ENCODE results near the gene FEZF2.

Gene FEZF2

DNA sequence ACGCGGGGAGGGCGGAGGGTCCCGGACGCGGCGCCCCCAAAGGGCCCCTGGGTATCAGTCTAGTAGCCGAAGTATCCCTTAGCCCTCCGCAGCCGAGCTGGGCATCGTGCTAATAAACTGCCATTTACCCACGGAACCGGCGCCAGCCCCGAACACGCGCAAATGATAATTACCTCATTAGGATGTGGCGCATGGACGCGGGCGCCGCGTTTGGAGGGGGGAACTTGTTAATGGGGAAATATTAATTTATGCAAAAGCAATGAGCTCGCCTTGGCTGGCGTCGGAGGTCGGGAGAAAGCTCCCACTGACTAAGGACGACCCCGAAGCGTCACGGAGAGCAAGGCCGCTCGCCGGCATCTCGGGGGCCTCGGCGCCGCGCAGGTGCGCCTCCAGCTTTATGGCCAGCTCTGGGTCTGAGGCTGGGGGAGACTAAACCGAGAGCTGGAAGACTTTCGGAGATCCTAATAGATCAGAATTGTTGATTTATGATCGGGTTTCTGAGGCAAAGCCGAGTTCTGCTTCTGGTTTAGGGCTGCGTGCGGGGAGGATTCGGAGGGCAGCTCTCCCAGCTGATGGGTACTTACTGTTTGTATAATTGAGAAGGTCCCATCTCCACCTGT, 474 bp upstream of the FEZF2 start:
- DNase-seq (ENCODE audit: low read depth in 1 of 2, low spot score in 1 of 2): no peak

DNA sequence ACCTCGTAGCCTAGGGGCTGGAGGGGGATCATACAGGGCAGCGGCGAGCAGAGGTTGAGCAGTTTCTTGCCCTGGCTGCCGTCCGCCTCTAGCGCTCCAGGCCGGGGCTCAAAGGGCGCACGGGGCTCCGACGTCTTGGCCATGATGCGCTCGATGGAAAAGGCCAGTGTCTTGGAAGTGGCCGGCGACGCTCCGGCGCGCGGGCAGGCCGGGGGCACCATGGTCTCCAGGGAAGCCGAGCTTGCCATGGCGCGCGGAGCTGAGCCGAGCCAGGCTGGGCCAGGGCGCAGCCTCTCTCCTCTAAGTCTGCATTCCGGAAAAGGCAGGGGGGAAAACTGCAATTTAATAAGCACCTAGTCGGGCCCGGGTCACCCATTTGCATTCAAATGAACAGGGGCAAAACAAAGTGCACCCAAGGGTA, 719 bp downstream of the FEZF2 start:
- no peak for DNase-seq (ENCODE audit: low read depth in 1 of 2, low spot score in 1 of 2)

DNA sequence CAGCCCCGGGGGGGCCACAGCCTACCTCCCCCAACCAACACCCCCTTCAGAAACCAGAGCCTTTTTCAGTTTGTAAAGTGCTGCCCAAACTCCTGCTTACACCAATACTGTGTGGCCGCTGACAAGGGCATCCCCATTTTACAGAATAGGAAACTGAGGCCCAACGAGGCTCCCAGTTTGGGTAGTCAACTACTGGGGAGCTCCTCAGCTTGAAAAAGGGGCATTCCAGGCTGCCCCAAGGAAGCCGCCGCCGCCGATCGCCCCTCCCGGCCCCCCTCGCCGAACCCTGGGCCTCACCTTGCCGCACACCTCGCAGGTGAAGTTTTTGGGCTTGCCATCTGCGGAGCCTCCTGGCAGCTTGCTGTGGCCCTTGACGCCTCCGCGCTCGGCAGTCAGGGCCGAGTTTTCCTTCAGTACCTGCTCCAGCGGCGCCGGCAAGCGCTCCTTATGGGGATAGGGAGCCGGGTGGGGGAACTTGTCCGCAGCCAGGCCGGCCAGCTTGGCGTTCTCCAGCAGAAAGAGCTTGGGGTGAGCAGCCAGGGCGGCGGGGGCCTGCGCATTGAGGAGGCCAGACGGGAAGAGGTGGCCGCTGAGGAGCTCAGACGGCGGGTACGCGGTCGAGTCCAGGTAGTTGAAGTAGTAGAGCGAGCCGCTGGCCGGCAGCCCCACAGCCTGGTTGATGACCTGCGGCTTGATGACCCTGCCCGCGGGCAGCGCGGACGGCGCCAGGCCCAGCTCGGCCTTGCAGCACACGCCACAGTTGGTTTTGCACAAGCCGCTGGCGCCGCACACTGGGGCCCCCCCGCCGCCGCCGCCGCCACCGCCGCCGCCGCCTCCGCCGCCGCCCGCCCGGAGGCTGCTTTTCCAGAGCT, 1.4 kb downstream of the FEZF2 start:
- no peak for DNase-seq (ENCODE audit: low read depth in 1 of 2, low spot score in 1 of 2)

- no peak for DNase-seq (ENCODE audit: low read depth in 1 of 2, low spot score in 1 of 2)
Measured at GRCh38 chr3:62370858-62371719, 2.3 kb downstream of the FEZF2 start.

GRCh38 chr3:62370112-62370857, 3.1 kb downstream of the FEZF2 start:
- no peak for DNase-seq (ENCODE audit: low read depth in 1 of 2, low spot score in 1 of 2)

GRCh38 chr3:62369476-62369743, 3.9 kb downstream of the FEZF2 start:
- DNase-seq (ENCODE audit: low read depth in 1 of 2, low spot score in 1 of 2): no peak

DNA sequence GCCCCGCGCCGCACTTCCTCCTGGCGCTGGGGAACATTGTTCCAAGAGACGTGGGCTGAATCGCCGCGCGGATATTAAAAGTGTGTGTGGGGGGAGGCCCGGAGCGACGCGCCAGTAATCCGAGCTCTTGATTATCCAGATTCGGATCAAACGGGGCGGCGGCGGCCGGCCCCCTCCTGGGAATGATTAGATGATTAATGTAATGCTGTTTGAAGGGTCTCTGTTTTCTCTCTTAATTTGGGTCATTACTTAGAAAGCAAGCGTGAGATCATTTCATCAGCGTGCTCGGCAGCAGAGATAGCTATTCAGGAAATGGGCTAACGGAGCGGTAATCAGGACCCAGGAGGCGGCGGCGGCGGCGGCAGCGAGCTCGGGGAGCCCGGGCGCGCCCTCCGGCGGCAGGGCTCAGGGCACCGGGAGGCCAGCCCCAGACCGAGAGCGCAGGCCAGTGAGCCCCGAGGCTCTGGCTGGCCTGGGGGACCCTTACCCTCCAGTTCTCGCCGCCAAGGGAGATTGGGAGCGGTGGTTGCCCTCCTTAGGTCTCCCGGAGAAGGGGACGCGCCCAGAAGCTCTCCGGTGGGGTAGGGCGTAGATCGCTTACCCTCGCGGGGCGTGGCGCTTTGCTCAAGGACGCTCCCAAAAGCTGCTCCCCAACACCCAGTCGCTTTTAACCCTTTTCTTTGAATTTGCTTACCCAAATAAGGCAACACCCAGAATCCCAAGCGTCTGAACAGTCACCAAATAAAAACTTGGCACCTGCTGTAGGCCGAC, 4.5 kb downstream of the FEZF2 start:
- DNase-seq (ENCODE audit: low read depth in 1 of 2, low spot score in 1 of 2): no peak

DNA sequence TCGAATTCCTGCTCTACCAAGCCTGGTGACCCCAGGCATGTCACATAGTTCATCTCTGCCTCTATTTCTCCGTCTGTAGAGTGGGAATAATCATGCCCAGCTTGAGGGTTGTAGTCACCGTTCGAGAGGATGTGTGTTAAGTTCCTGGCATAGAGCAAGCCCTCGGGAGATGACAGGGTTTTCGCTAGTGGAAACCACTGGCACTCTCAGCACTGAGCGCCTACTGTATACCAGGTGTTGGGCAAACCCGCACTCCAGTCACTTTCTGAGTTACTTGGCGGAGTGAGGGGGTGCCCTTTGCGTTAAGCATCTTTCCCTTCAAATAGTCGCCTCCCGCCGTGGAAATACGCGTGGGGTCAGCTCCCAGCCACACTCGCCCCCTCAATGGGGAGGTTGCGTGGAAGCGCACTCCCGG, 5.1 kb downstream of the FEZF2 start:
- DNase-seq (ENCODE audit: low read depth in 1 of 2, low spot score in 1 of 2): no peak

DNA sequence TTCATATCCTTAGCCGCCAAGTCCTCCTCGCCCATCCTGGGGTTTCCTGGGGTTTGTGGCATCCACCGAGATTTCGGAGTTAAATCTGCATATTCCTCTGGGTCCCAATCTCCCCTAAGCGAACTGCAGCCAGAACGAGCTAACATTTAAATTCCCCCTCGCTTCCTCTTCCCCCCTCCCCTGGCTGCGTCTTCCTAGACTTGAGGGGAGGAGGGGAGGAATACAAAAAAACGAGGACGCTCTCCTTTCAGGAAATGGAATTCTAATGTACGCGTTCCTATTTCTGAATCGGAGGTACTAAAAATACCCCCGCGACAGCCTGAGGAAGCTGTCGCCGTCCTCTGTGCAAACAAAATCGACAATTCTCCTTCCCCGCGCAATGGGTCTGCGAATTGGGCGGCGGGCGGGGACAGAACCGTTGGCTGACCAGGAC, 5.6 kb downstream of the FEZF2 start:
- no peak for DNase-seq (ENCODE audit: low read depth in 1 of 2, low spot score in 1 of 2)

GRCh38 chr3:62366126-62366484, 7.2 kb downstream of the FEZF2 start:
- no peak for DNase-seq (ENCODE audit: low read depth in 1 of 2, low spot score in 1 of 2)

DNA sequence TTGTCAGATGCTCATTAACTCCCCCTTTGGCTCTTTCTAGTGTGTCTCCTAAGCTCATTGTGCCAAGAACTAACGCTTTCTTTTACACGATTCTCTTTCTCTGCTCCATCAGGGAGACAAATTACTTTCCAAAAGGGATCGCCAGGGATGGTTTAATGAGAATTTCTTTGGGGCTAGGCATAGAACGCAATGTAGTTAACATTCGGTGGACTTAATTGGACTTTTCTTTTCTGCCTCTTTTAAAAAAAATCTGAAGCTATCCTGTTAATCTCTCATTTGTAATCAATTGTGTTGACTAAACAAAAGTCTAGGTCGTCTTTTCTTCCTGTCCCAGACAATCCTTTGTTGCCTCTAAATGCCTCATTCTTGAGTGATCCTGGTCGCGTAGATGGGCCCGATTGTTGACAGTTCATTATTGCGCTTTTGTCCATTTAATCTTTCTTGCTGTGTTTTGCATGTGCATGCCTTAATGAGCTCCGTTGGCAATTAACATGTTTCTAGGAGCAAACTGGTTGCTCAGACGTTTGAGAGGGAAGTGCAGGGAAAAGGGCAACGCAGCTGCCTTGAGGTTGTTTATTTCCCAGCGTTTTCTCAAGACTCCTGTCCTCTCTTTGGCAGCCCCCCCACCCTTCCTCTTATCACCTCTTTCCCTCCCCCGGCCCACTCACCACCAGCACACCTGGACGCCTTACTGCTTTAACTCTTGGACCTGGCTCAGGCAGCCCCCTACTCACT, 7.8 kb downstream of the FEZF2 start:
- DNase-seq (ENCODE audit: low read depth in 1 of 2, low spot score in 1 of 2): no peak

- DNase-seq (ENCODE audit: low read depth in 1 of 2, low spot score in 1 of 2): no peak
Measured at GRCh38 chr3:62364191-62364590, 9.2 kb downstream of the FEZF2 start.

DNA sequence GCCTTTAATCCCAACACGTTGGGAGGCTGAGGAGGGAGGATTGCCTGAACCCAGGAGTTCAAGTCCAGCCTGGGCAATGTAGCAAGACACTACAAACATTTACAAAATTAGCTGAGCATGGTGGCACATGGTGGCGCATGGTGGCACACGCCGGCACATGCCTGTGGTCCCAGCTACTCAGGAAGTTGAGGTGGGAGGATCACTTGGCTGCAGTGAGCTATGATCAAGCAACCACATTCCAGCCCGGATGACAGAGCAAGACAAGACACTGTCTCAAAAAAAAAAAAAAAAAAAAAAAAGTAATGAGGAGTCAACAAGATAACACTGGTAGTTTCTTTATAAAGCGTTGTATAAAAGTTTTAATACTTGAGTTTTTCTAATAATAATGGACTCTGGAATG, 10.1 kb downstream of the FEZF2 start:
- no peak for DNase-seq (ENCODE audit: low read depth in 1 of 2, low spot score in 1 of 2)

GRCh38 chr3:62361824-62362223, 11.5 kb downstream of the FEZF2 start:
- no peak for DNase-seq (ENCODE audit: low read depth in 1 of 2, low spot score in 1 of 2)

- DNase-seq (ENCODE audit: low read depth in 1 of 2, low spot score in 1 of 2): no peak
Measured at GRCh38 chr3:62361261-62361660, 12.1 kb downstream of the FEZF2 start.

- no peak for DNase-seq (ENCODE audit: low read depth in 1 of 2, low spot score in 1 of 2)
Measured at GRCh38 chr3:62359531-62359930, 13.8 kb downstream of the FEZF2 start.

DNA sequence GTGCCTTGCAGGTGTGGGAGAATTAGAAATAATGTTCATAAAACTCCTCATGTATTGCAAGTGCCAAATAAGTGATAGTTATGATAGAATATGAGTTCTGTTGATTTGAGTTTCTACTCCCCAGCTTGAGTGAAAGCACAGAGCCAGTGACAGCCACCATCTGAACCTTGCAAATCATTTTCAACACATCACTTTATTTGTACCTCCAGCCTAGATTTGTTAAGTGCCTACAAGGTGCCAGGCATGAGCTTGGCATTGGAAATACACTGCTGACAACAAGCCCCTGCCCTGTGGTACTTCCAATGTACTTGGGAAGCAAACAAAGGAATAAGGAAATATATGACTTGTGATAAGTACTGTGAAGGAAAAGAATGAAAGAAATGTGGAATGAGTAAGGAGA, 17.0 kb downstream of the FEZF2 start:
- no peak for DNase-seq (ENCODE audit: low read depth in 1 of 2, low spot score in 1 of 2)

GRCh38 chr3:62355703-62356102, 17.6 kb downstream of the FEZF2 start:
- DNase-seq (ENCODE audit: low read depth in 1 of 2, low spot score in 1 of 2): no peak

DNA sequence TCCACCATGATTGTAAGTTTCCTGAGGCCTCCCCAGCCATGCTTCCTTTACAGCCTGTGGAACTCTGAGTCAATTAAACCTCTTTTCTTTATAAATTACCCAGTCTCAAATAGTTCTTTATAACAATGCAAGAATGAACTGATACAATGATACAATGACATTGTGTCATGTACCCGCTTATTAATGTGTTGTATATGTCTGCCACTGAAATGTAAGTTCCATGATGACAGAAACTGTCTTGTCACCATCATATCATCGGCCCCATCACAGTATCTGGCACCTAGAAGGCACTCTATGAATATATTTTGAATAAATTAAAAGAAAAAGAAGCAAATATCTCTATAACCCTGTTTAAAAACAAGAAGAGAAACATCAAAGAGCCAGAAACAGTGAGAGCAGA, 29.6 kb downstream of the FEZF2 start:
- DNase-seq (ENCODE audit: low read depth in 1 of 2, low spot score in 1 of 2): no peak

DNA sequence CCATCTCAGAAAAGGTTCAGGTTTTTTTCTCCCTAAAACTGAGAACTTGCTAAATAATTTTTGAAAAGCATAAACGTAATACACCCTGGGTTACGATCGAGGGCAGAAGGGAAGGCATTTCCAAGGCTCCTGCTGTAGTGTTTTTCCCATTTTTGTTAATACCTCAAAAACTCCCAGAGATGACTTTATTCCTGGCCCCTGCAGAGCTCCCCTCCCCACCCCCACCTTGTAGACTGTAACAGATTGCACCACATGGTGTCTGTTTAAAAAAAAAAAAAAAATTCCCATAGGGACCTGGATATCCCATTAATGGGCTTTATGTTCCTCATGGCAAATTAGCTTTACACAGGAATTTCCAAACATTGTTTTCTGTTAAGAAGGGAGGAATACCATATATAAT, 38.2 kb downstream of the FEZF2 start:
- DNase-seq (ENCODE audit: low read depth in 1 of 2, low spot score in 1 of 2): no peak

Measured in activated CD4-positive, alpha-beta T cell treated with anti-CD3 and anti-CD28 coated beads, Interleukin-2, amount 50 U/mL, for 24 hours (primary cell).